Dermis microvascular lymphatic vessel endothelial cell (primary cell): Measurements from ENCODE around the gene ARHGAP8. TPM values are rescaled to one million over a fixed set of nuclear protein-coding genes. Genes with fewer than 3 reads are reported as not detected.
"Not testable (repeated sequence)": the region's sequence is repeated elsewhere in the genome, so short reads cannot be mapped to it uniquely, and the experiment has no call there.

Source experiments
- DNase-seq, 2 donors: peaks; one replicate each; pipeline versions ENCODE4 v3.0.0 to v3.0.0-alpha.2; 2010; ENCODE audit warnings: low read depth in 2 of 2
- total RNA-seq: library from RNA; depleted of rRNA; stranded (reverse); fragments of >200 nt; gene quantifications from 2 replicates; pipeline ENCODE4 v1.2.1, GENCODE V29; 2014

ARHGAP8 gene
- total RNA-seq, 1 donor from 2014 or later = not detected

DNA sequence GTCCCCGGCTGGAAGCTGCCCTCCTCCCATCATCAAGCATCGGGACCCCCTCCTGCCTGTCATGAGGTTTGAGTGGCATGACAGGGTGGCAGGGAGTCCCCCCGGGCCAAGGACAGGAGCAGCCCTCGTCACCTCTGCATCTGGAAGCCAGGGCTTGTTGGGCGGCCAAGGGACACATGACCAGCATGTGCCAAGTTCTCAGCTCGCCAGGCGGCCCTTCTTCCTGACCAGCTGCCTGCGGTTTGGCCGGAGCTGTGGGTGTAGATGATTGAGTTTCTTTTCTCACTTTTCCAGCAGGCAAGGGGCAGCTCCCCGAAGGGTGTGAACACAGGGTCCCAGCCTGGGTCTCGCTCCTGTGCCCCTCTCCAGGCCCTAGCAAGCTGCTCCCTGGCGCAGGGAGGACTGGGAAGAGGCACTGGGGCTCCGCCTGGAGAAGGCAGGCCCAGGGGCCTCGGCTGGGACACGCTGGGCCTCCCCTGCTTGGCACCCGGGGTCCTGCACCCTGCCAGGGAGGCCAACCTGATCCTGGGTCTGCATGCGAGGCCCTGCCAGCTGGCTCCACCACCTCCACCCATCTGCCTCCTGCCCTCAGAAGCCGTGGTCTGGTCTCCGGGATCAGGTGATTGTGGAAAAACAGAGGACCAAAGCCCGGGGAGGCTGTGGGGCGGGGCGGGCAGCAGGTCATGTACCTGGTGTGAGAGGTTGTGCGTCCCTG is 13.4 kb downstream of the ARHGAP8 start:
- no peak for DNase-seq

DNA sequence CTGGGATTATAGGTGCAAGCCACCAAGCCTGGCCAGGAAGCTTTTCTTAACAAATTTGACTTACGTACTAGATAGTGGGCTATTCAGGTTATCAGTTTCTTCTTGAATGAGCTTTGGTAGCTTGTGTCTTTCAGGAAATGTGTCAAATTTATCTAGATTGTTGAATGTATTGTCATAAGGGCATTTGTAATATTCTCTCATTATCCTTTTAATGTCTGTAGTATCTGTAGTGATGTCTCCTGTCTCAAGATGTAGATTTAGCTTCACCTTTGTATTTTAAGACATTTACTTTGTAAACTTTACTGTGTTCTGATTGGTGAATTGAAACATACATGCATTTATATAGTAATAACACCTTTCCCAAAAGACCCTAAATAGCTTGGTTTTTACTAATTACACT is 20.7 kb downstream of the ARHGAP8 start:
- no peak for DNase-seq

DNA sequence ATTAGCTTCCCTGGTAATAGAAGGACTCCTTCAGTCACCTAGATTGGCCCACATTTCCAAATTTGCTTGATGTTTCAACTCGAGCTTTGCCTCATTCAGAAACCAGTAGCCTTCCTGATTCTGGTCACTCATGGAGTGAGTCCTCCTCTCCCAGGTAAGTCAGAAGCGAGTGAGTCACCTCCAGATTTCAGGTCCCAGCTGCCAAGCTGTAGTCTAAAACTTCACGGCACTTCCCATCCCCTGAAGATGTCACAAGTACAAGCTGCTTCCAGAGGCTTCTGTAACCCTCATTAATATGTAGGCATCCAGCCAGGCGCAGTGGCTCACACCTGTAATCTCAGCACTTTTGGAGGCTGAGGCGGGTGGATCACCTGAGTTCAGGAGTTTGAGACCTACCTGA is 23.5 kb downstream of the ARHGAP8 start:
- no peak for DNase-seq

DNA sequence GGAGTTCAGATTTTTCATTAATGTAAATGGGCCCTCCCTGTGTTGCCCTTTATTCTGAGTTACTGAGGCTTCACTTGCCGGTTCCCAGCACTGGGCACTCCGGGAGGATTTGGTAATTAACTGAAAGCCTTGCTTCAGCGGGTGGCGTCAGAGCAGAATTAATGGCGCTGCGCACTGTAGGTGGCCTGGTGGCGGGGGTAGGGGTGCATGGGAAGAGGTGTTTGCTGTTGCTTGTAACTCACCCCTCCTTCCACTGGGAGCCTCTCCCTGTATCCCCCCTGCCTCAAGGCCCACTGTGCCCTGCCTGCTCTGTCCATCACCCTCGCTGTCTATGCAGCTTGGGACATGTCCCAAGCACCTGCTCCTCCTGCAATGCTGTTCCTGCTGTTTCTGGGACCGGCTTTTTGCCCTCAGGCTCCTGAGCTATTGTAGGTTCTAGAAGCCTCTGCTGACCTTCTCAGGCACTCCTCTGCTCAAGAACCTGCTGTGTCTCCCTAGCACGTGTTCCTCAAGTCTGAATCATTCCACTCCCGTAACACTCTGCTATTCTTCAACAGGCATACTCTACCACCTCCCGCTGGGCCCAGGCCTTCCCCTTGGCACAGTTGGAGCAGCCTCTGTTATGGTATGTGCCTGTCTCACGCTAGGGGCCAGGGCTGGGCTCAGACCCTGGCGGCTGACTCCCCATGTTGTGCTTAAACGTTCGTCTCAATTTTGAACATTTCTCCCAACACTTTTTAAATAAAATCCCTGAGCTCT is 24.4 kb downstream of the ARHGAP8 start:
- DNase-seq = no peak

DNA sequence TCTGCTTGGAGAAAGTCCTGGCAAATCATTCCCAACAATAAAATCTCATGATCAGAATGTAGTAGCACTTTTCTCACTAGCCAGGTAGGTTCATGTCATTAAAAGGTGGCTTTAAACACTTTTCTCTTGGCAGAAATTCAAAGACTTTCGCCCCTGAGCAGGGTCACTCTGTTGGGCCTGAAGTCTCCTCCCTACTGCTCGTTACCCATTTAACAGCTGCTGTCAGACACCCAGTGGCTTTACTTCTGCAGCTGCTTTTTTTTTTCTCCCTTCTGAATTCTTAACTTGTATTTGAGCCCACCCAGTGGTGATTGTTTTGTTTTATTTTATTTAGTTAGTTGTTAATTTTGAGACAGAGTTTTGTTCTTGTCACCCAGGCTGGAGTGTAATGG is 25.0 kb downstream of the ARHGAP8 start:
- DNase-seq = no peak

DNA sequence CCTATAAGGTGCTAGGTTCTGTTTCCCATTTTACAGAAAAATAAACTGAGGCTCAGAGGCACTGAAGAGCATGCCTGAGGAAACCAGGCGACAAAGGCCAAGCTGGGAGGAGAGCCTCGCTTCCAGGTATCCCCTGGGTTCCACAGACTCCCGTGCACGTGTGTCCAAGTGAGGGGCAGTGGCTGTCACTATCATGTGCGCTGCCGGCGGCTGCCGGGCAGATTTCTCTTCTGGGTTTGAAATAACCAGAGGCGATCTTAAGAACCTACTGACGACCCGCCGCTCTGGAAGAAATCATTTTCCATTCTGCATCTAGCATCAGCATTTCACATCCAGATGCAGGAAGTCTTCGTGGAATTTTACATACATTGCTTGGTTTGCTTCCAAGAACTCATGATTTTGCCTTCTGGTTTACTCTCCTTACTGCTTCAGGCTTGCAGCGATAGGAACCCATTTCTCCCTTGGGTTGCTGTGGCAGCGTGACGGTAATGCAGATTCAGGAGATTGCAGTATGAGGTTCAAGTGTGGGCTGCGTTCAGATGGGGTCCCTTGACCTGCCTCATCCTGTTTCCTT is 28.6 kb downstream of the ARHGAP8 start:
- no peak for DNase-seq

DNA sequence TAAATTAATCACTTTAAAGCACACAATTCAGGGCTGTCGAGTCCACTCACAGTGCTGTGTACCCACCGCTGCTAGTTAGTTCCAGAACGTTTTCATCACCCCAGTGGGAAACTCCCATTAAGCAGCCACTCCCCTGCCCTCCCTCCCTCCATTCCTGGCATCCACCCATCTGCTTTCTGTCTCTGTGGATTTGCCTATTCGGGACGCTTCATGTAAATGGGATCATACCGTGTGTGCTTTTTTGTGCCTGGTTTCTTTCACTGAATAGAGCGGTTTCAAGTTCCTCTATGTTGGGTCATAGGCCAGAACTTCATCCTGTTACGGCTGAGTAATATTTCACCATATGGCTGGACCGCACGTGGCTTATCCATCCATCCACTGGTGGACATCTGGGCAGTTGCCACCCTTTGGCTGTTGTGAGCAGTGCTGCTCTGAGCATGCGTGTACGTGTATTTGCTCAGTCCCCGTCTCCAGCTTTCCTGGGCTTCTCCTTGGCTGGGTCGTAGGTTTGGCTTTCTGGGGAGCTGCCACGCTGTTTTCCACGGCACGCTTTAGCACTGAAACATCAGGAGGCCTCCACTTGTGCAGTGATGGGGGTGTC is 30.1 kb downstream of the ARHGAP8 start:
- DNase-seq = no peak

DNA sequence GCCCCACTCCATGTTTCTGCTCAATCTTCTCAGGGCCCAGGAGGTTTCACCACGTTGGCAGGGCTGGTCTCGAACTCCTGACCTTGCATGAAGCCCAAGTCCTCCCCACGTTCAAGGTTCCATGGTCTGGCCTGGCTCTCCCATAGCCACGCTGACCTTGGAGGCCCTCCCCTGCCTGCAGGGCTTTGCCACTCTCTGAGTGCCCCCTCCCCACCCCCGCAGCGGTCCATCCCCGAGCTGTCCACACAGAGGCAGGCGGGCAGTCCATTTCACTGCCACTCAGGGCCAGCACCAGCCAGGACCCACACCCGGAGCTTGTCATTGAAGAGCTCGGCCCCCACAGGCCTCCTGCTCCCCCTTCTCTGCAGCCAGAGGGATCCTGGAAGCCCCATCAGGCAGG is 30.7 kb downstream of the ARHGAP8 start:
- no peak for DNase-seq

DNA sequence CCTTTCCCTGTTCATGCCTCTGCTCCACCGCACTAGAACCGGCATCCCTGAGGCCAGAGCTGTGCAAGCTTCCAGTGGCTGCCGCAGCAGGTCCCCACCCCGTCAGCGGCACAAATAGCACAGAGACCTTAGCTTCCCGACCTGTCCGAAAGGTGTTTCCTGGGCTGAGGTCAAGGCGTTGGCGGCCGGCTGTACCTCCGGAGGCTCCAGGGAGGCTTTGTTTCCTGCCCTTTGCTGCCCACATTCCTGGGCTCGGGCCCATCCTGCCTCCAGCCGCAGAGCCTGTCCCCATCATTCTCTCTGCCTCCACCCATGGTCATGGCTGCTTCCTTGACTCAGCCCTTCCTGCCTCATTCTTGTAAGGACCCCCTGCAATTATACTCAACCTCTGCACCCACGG is 31.2 kb downstream of the ARHGAP8 start:
- DNase-seq = no peak

DNA sequence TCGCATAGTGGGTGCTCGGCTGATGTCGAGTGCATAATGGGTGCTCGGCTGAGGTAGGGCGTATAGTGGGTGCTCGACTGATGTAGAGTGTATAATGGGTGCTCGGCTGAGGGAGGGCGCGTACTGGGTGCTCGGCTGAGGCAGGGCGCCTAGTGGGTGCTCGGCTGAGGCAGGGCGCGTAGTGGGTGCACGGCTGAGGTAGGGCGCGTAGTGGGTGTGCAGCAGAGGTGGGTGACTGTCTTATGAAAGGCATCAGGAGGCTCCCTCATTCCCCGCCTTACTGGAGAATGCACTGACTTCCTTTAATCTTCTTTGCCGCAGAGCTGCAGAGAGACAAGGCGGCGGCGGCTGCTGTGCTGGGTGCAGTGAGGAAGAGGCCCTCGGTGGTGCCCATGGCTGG is 33.8 kb downstream of the ARHGAP8 start:
- no peak for DNase-seq

DNA sequence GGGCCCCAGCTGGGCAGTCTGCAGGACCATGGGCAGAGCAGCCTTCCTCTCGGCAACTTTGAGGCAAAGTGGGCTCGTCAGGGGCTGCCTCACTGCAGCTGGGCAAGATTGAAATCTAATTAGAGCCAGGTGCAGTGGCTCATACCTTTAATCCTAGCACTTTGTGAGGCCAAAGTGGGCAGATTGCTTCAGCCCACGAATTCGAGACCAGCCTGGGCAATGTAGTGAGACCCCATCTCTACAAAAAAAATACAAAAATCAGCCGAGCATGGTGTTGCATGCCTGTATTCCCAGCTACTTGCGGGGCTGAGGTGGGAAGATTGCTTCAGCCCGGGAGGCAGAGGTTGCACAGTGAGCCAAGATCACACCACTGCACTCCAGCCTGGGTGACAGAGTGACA is 34.2 kb downstream of the ARHGAP8 start:
- DNase-seq = no peak

DNA sequence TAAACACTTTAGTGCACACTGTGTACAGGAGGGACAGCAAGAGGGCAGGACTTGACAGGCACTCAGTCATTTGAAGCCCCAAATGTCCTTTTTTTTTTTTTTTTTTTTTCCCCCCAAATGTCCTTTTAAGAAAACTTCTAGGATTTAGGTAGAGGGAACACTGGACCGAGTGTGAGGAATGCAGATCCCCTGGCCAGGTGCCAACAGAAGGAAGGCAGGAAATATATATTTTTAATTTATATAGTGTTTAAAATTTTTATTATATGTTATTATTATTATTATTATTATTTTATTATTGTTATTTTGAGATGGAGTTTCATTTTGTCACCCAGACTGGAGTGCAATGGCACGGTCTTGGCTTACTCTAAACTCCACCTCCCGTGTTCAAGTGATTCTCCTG is 35.5 kb downstream of the ARHGAP8 start:
- no peak for DNase-seq

DNA sequence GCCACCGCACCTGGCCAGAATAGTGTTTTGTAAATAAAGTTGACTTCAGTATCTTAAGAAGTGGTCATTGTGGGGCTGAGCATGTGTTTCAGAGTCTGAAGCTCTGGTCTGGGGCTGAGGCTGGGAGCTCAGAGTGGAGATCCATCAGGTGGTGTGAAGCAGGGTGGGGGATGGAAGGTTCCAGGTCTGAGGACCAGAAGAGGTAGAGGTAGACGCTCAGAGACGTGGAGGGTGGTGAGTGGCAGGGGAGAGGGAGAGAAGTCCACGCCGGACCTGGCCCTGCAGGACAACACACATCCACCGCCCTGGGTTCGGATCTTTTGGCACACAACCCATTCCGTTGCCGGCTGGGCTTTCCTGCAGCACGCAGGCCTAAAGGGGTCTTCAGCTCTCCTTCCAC is 40.7 kb downstream of the ARHGAP8 start:
- no peak for DNase-seq

DNA sequence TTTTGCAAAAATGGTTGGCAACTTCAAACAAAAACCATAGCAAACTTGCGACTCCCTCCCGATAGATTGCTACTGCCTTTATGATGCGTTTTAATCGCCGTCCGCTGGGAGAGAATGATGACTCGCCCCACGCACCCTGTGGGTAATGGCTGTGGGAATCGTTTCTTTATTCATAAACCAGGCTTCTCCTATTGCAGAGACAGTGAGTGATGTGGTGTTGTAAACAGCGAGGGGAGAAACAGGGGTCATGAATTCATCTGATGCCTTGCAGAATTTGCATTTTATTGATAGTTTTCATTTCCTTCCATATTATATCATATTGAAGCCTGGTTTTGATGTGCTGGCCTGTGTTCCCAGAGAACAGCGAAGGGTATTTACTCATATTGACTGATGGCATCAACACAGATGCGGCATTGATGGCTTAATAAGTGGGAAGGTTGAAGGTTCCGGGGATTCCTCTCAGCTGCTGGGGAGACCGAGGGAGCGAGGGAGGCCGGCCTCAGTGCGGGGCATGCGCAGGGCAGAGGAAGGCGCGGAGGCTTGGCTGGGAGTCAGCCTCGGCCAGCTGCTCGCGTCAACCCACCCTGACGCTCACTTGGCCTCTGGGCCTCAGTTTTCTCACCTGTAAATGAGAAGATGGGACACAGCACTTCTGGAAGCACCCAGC is 41.3 kb downstream of the ARHGAP8 start:
- DNase-seq = no peak

DNA sequence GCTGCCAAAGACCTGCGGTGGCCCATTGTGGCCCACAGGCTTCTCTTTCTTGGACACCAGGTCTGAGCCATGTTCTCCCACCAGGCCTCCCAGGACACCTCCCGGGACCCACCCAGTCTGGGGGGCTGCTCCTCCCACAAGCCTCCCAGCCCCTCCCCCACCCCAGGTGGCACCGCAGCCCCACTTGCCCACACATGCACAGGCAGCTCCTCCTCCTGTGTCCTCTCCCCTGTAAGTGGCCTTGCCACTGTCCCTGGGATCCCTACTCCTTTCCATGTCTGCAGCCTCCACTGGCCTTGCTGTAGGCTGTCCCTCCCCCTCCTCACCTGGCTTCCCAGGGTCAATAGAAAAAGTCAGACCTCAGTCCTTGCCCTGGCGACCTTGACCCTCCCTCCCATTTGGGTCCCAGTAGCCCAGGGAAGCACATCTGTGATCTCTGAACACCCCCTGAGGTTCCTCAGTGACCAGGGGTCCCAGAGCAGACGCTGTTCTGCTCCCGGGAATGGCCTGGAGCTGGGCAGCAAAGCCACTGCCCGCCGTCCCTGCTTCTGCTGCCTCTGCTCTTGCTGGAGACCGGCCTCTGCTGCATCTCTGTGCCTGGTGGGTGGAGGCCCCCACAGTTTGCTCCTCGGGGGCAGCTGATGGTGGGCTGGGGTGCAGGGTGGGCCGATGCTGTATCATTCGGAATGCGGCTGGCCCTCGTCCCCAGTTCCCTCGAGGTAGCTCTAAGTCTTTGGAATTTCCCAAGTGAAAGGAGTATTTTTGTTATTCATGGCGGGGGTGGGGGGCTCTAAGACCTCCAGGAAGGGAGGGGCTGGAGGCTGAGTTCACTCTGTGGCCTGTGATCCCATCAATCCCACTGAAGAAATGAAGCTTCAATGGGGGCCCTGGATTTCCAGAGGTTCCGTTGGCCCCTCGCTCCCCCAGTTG is 43.6 kb downstream of the ARHGAP8 start:
- no peak for DNase-seq

DNA sequence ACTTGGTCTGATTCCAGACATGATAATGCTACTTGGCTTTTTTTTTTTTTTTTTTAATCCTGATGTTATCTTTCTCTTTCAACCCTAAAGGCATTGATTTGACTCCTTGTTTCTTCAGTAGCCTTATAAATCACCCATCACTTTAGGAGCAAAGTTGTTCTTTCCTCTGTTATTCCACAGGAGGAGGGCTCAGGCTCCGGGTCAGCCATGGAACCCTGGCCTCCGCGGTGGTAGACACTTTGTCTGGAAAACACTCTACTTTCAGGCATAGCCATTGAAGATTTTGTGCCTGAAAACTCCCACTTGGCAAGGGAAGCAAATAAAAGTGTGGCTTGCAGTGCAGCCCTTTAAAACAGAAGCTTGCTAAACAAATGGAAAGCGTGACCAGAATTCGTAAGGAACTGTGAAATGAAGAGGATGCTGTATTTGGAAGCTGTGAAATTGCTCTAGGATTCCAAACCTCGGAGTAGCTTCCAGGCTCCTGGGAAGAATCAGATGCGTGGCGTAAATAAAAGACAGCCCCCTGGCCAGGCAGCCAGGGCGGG is 44.9 kb downstream of the ARHGAP8 start:
- no peak for DNase-seq

DNA sequence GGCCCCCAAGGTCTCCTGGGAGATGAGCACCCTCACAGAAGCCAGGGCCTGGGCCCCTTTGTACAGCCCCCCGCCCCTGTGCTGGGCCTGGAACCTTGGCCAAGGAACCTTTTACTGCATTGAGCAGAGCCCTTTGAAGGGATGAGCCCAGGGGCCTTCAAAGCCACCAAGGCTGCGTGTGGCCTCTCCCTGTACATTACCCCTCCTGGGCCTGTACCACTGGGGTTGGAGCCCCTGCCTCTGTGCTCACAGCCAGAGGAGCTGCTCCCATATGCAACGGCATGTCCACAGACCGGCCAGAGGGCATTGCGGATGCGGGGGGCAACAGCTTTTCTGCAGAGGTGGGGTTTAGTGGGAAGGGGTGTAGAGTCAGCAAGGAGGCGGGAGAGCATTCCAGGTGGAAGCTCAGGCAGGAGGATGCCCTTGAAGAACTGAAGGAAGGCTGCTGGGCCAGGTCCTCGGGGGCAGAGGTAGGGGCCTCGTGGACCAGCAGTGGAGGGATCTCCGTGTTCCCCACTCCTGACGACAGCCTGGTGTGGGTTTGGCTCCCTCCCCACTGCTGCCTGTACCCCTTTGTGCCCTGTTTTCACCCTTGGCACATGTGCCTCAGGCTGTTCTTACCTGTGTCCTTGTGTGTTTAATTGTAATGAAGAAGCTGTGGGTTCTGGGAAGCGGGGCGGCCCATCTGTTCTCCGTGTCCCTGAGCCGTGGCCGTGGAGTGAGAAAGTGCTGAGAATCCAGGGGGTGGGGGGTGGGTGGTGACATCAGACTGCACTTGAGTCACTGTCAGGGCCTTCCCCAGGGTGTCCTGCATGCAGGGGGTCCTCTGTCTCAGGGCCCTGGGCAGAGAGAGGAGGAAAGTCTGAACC is 46.9 kb downstream of the ARHGAP8 start:
- DNase-seq = no peak

DNA sequence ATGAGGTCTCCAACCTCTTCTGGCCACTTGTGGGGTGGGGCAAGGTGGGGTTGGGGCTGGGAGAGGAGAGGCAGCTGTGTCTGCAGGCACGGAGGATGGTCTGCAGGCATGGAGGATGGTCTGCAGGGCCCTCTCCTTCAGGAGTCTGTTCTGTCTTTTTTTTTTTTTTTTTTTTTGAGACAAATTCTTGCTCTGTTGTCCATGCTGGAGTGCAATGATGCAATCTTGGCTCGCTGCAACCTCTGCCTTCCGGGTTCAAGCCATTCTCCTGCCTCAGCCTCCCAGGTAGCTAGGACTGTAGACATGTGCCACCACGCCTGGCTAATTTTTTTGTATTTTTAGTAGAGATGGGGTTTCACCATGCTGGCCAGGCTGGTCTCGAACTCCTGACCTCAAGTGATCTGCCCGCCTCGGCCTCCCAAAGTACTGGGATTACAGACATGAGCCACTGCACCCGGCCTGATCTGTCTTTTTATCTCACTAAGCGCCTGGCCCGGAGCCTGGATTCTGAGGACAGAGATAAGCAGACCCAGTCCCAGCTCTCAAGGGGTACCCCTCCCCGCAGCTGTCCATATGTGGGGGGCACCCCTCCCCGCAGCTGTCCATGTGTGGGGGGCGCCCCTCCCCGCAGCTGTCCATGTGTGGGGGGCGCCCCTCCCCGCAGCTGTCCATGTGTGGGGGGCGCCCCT is 47.7 kb downstream of the ARHGAP8 start:
- DNase-seq = not testable (repeated sequence)

DNA sequence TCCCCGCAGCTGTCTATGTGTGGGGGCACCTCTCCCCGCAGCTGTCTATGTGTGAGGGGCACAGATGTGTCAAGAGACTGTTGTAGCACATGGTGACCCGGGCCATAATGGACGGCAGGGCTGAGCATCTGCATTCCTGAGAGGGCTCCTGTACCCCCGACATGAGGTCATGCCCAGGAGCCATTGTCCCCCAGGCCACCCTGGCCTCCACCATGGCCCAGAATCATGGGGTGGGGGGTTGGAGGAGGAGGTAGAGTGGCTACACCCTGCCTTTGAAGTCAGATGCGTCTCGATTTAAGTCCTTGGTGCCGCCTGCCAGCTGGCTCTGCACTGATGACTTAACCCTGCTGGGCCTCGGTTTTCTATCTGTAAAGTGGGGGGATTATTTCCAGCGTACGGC is 49.1 kb downstream of the ARHGAP8 start:
- no peak for DNase-seq
